SU-DHL-6 (cell line): ENCODE results near the gene GALNT17.

ENCODE experiments used
- H2AFZ ChIP-seq: fragments of 200-600 bp; sonication (generic); 2 replicates; pipeline ENCODE4 v1.6.1; 2014; ENCODE audit warnings: low read depth, mild to moderate bottlenecking, moderate library complexity, mixed read lengths, antibody characterized with exemption, low read length; ENCODE audit not compliant: severe bottlenecking
- H3F3A ChIP-seq: fragments of 200-600 bp; shearing (Covaris generic); 2 replicates; pipeline ENCODE4 v1.6.0; 2016; ENCODE audit warnings: antibody characterized with exemption, mild to moderate bottlenecking; ENCODE audit not compliant: insufficient read depth
- H3K27ac ChIP-seq: fragments of 200-600 bp; sonication (generic); 2 replicates; pipeline ENCODE4 v1.5.1; 2016; ENCODE audit warnings: low read depth, mild to moderate bottlenecking, low read length, moderate library complexity, mixed read lengths
- H3K27me3 ChIP-seq: fragments of 200-600 bp; sonication (generic), shearing (Covaris generic); 2 replicates; pipeline ENCODE4 v1.6.0; 2014; ENCODE audit warnings: mild to moderate bottlenecking, low read length
- H3K36me3 ChIP-seq: fragments of 200-600 bp; sonication (generic); 2 replicates; pipeline ENCODE4 v1.6.1; 2014; ENCODE audit warnings: mild to moderate bottlenecking, low read length, mixed read lengths
- H3K4me2 ChIP-seq: fragments of 300-600, 200-600 bp; shearing (Covaris generic), sonication (generic); 2 replicates; pipeline ENCODE4 v1.6.0; 2014; ENCODE audit warnings: low read length, low read depth, mild to moderate bottlenecking; ENCODE audit not compliant: poor library complexity, severe bottlenecking
- H3K4me3 ChIP-seq: fragments of 200-600 bp; sonication (generic); 2 replicates; pipeline ENCODE4 v1.5.1; 2014; ENCODE audit warnings: antibody characterized with exemption, low read length, mild to moderate bottlenecking, mixed read lengths; ENCODE audit not compliant: insufficient read depth, poor library complexity, severe bottlenecking
- H3K79me2 ChIP-seq: fragments of 200-600 bp; sonication (generic); 2 replicates; pipeline ENCODE4 v1.6.1; 2014; ENCODE audit warnings: mild to moderate bottlenecking, low read length, moderate library complexity; ENCODE audit not compliant: insufficient read depth
- H3K9ac ChIP-seq: fragments of 200-600 bp; sonication (generic); 2 replicates; pipeline ENCODE4 v1.7.0; 2014; ENCODE audit warnings: mild to moderate bottlenecking, low read length
- H3K9me2 ChIP-seq: fragments of 200-600 bp; sonication (generic); replicated peaks from 2 replicates; pipeline ENCODE4 v1.6.1; 2014; ENCODE audit warnings: low read length; ENCODE audit not compliant: insufficient read depth
- H3K9me3 ChIP-seq: fragments of 200-600 bp; sonication (generic); 2 replicates; pipeline ENCODE4 v1.6.1; 2014; ENCODE audit warnings: low read length, mixed read lengths; ENCODE audit not compliant: insufficient read depth
- H4K20me1 ChIP-seq: fragments of 200-600 bp; sonication (generic); 2 replicates; pipeline ENCODE4 v1.6.1; 2014; ENCODE audit warnings: low read depth, mild to moderate bottlenecking, antibody characterized with exemption, low read length, moderate library complexity, mixed read lengths
- CTCF ChIP-seq: fragments of 200-600 bp; sonication (generic); IDR thresholded peaks from one replicate; pipeline ENCODE4 v1.5.1; 2017; ENCODE audit warnings: antibody characterized with exemption, mild to moderate bottlenecking, low read length, moderate library complexity; ENCODE audit not compliant: insufficient read depth, poor library complexity, severe bottlenecking
- EZH2phosphoT487 ChIP-seq: fragments of 200-600 bp; sonication (generic), shearing (Covaris generic); conservative IDR thresholded peaks from 2 replicates; pipeline ENCODE4 v1.6.1; 2018; ENCODE audit warnings: mild to moderate bottlenecking, antibody characterized with exemption, low read length, moderate library complexity, mixed read lengths

Gene GALNT17

GRCh38 chr7:71130031-71130679 lies 1.8 kb upstream of the GALNT17 start:
- H4K20me1 ChIP-seq: no peaks in the 10 kb centered on the region
- no peak overlapping the region for H3K4me2 ChIP-seq
- H3K27ac ChIP-seq: no peak overlapping the region
- H3F3A ChIP-seq: no peaks in the 10 kb centered on the region
- H2AFZ ChIP-seq: no peak overlapping the region
- no peaks in the 10 kb centered on the region for H3K36me3 ChIP-seq
- peaks cover 5% of the 10 kb centered on the region; the same call in 1 of the 2 replicates for H3K9me3 ChIP-seq
- TF ChIP-seq EZH2phosphoT487: no peak
- no peak for TF ChIP-seq CTCF
- no peaks in the 10 kb centered on the region for H3K79me2 ChIP-seq
- no peaks in the 10 kb centered on the region for H3K27me3 ChIP-seq
- no peak overlapping the region for H3K4me3 ChIP-seq
- H3K9me2 ChIP-seq: no peaks in the 10 kb centered on the region
- H3K9ac ChIP-seq: no peak overlapping the region

GRCh38 chr7:71131256-71132126 lies 453 bp upstream of the GALNT17 start:
- H3F3A ChIP-seq: no peaks in the 10 kb centered on the region
- H3K9me2 ChIP-seq: no peaks in the 10 kb centered on the region
- H2AFZ ChIP-seq: no peak overlapping the region
- no peak overlapping the region for H3K4me2 ChIP-seq
- no peaks in the 10 kb centered on the region for H3K79me2 ChIP-seq
- H4K20me1 ChIP-seq: no peaks in the 10 kb centered on the region
- H3K27ac ChIP-seq: no peak overlapping the region
- TF ChIP-seq CTCF (no peak), EZH2phosphoT487 (no peak)
- no peak overlapping the region for H3K4me3 ChIP-seq
- H3K36me3 ChIP-seq: no peaks in the 10 kb centered on the region
- no peaks in the 10 kb centered on the region for H3K27me3 ChIP-seq
- peaks cover 5% of the 10 kb centered on the region; the same call in 1 of the 2 replicates for H3K9me3 ChIP-seq
- no peak overlapping the region for H3K9ac ChIP-seq

- Histone ChIP-seq H3K9ac (no peak overlapping the region), H4K20me1 (no peaks in the 10 kb centered on the region)
- TF ChIP-seq CTCF: no peak
- no peak for TF ChIP-seq EZH2phosphoT487
Measured at GRCh38 chr7:71132377-71133231, 660 bp downstream of the GALNT17 start.

More at GRCh38 chr7:71132377-71133231, 660 bp downstream of the GALNT17 start:
- no peaks in the 10 kb centered on the region for H3K9me2 ChIP-seq
- no peaks in the 10 kb centered on the region for H3K79me2 ChIP-seq
- no peaks in the 10 kb centered on the region for H3F3A ChIP-seq
- H3K27ac ChIP-seq: no peak overlapping the region
- peaks cover 5% of the 10 kb centered on the region; the same call in 1 of the 2 replicates for H3K9me3 ChIP-seq
- no peak overlapping the region for H3K4me2 ChIP-seq
- H3K4me3 ChIP-seq: no peak overlapping the region
- H3K27me3 ChIP-seq: no peaks in the 10 kb centered on the region
- no peak overlapping the region for H2AFZ ChIP-seq
- H3K36me3 ChIP-seq: no peaks in the 10 kb centered on the region
